ENCODE data around the gene AMPH.
"Not testable (repeated sequence)": the region's sequence is repeated elsewhere in the genome, so short reads cannot be mapped to it uniquely, and the experiment has no call there.

Gene AMPH

DNA sequence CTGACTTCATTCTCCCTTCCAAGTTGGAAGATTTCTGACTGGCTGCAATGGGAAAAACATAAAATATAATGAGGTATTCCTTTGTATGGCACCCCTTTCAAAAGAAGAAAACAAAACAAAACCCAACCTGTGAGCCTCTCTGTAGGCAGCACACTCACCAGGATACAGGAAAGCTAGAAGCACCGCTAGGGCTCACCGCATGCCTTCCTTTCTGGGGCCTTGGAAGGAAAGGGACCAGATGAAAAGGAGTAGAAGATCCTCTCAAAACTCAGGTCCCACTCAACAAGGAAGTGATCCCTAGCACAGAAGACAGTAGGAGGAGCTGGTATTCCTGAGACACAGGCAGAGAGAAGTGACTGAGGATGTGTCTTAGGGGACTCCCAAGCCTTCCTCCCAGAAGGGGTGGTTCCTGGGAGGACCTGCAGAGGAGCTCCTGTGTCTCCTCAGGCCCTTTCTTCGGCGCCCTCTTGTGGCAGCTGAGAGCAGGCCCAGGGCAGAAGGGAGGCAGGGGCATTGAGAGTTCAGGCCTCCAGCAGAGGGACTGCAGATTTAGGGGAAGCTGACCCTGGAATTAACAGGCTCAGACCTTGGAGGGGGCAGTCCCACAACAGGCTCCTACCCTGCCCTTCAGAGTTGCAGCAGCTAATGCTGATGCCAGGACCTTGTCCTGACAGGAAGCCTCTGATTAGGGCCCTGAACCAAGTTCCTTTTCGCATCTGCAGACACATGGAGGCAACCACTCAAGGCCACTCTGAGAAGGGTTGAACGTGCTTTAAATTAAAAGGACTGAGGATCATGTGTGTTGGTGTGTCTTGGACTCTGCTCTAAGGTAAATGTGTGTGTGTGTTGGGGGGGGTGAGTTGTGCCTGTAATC, 285.6 kb downstream of the AMPH start:
- TF ChIP-seq, protein P1, sequence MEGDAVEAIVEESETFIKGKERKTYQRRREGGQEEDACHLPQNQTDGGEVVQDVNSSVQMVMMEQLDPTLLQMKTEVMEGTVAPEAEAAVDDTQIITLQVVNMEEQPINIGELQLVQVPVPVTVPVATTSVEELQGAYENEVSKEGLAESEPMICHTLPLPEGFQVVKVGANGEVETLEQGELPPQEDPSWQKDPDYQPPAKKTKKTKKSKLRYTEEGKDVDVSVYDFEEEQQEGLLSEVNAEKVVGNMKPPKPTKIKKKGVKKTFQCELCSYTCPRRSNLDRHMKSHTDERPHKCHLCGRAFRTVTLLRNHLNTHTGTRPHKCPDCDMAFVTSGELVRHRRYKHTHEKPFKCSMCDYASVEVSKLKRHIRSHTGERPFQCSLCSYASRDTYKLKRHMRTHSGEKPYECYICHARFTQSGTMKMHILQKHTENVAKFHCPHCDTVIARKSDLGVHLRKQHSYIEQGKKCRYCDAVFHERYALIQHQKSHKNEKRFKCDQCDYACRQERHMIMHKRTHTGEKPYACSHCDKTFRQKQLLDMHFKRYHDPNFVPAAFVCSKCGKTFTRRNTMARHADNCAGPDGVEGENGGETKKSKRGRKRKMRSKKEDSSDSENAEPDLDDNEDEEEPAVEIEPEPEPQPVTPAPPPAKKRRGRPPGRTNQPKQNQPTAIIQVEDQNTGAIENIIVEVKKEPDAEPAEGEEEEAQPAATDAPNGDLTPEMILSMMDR (IDR thresholded peaks at IDR 0.05; ENCODE audit: borderline replicate concordance, insufficient read depth, low read depth, low read length), result peak; percentile 67
- H3K4me3 ChIP-seq (ENCODE audit: low read depth, low read length), result not testable (repeated sequence)

- H3K4me3 ChIP-seq (ENCODE audit: low read depth, low read length), result not testable (repeated sequence)
Observed at GRCh38 chr7:38344741-38345140, 286.4 kb downstream of the AMPH start.

GRCh38 chr7:38342135-38342534, 289.0 kb downstream of the AMPH start:
- not testable (repeated sequence) for H3K4me3 ChIP-seq (ENCODE audit: low read depth, low read length)

GRCh38 chr7:38341172-38341705, 289.9 kb downstream of the AMPH start:
- H3K4me3 ChIP-seq (ENCODE audit: low read depth, low read length), result not testable (repeated sequence)

- H3K4me3 ChIP-seq (ENCODE audit: low read depth, low read length), result no peak overlapping the region
- TF ChIP-seq, protein P1 (IDR thresholded peaks at IDR 0.05; ENCODE audit: borderline replicate concordance, insufficient read depth, low read depth, low read length), result no peak
Observed at GRCh38 chr7:38339953-38340819, 291.0 kb downstream of the AMPH start.

- H3K4me3 ChIP-seq (ENCODE audit: low read depth, low read length), result not testable (repeated sequence)
Observed at GRCh38 chr7:38336148-38336515, 295.0 kb downstream of the AMPH start.

DNA sequence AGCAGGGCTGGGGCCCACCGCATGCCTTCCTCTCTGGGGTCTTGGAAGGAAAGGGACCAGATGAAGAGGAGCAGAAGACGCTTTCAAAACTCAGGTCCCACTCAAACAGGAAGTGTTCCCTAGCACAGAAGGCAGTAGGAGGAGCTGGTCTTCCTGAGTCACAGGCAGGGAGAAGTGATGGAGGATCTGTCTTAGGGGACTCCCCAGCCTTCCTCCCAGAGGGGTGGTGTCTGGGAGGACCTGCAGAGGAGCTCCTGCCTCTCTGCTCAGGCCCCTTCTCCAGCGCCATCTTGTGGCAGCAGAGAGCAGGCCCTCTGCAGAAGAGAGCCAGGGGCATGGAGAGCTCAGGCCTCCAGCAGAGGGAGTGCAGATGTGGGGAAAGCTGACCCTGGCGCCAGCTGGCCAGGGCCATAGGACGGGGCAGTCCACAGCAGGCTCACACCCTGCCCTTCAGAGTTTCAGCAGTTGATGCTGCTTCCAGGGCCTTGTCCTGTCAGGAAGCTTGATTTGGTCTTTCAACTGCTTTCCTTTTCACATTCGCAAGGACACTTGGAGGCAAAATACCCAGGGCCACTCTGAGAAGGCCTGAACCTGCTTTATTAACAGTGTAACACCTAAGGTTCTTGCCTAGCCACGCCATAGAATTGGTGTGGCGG, 295.6 kb downstream of the AMPH start:
- TF ChIP-seq, protein P1 (IDR thresholded peaks at IDR 0.05; ENCODE audit: borderline replicate concordance, insufficient read depth, low read depth, low read length), result peak; percentile 100
- peak overlapping the region; percentile 37 for H3K4me3 ChIP-seq (ENCODE audit: low read depth, low read length)

DNA sequence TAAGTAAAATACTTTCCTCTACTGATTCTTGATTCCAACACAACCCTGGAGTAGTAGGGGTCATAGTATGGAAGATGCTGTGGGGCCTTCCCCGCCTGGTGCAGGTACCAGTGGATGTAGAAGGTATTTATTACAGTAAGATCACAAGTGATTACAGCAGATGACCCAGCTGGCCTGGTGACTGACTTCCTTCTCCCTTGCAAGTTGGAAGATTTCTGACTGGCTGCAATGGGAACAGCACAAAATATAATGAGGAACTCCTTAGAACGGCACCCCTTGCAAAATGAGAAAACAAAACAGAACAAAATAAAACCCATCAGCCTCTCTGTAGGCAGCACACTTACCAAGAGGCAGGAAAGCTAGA, 296.1 kb downstream of the AMPH start:
- H3K4me3 ChIP-seq (ENCODE audit: low read depth, low read length), result peak overlapping the region; percentile 37
- TF ChIP-seq, protein P1 (IDR thresholded peaks at IDR 0.05; ENCODE audit: borderline replicate concordance, insufficient read depth, low read depth, low read length), result no peak

DNA sequence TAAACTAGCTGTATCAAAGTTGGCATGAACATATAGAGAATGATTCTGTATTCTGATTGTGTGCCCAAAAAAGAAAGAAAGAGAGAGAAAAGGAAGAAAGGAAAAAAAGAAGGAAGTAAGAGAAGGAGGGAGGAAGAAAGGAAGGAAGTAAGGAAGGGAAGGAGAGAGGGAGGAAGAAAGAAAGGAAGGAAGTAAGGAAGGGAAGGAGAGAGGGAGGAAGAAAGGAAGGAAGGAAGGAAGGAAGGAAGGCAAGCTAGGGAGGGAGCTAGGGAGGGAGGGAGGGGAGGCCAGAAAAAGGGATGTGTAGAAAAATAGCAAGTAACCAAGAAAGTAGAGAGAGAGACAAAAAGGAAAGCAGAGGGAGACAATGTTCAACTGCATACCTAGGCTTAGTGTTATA, 297.0 kb downstream of the AMPH start:
- TF ChIP-seq, protein P1 (IDR thresholded peaks at IDR 0.05; ENCODE audit: borderline replicate concordance, insufficient read depth, low read depth, low read length), result no peak
- no peak overlapping the region for H3K4me3 ChIP-seq (ENCODE audit: low read depth, low read length)

Measured in GM12875 (cell line).